H1 (cell line): ENCODE results near the gene KIF5C. TPM values are rescaled to one million over a fixed set of nuclear protein-coding genes. Genes with fewer than 3 reads are reported as not detected.

Source experiments
- CEBPB ChIP-seq: IDR thresholded peaks from 2 replicates; pipeline ENCODE4 v1.6.1; 2012; ENCODE audit warnings: low read depth, low read length
- HDAC6 ChIP-seq: IDR thresholded peaks from one replicate; pipeline ENCODE4 v1.7.1; 2012; ENCODE audit warnings: low read depth, mild to moderate bottlenecking, inconsistent platforms, low read length, moderate library complexity
- RAD21 ChIP-seq, 2 experiments: IDR thresholded peaks in 1 of 2; conservative IDR thresholded peaks in 1 of 2; 2 replicates each; pipeline ENCODE4 v1.6.1; 2011; ENCODE audit warnings: low read depth in 2 of 2, low read length in 2 of 2, improper control_type of control experiment in 1 of 2, inconsistent platforms in 1 of 2, mild to moderate bottlenecking in 1 of 2, moderate library complexity in 1 of 2
- SIN3A ChIP-seq, 2 experiments: IDR thresholded peaks in 1 of 2; conservative IDR thresholded peaks in 1 of 2; 2 replicates each; pipeline ENCODE4 v1.6.1; 2011 to 2012; ENCODE audit warnings: low read length in 2 of 2, improper control_type of control experiment in 1 of 2, low read depth in 1 of 2, mild to moderate bottlenecking in 1 of 2
- SP2 ChIP-seq: IDR thresholded peaks from 2 replicates; pipeline ENCODE4 v1.6.1; 2012; ENCODE audit warnings: mild to moderate bottlenecking, low read length, inconsistent platforms
- polyA plus RNA-seq, 7 experiments: library from polyadenylated mRNA; depleted of rRNA in 3 of 7; stranded (reverse) in 5 of 7; unstranded in 2 of 7; fragments of >200 nt in 5 of 7; fragments of 200-250 nt in 2 of 7; gene quantifications; 1 replicate in 5 of 7; 2 replicates in 1 of 7; 4 replicates in 1 of 7; pipeline versions ENCODE4 v1.2.1 to v1.2.3, GENCODE V29; 2011 to 2013; ENCODE audit warnings: missing spikeins in 2 of 7, mixed read lengths in 2 of 7
- total RNA-seq: library from RNA; stranded (reverse); fragmentation: NEBNext Ultra II Directional; extraction: Animal tissue kit (Norgen Biotek cat#: 25700); gene quantifications from 2 replicates; pipeline ENCODE4 v1.2.1, GENCODE V29; 2021
- TF ChIP-seq, protein P1 (sequence below): fragments of 300-600 bp; sonication (generic); IDR thresholded peaks from 2 replicates; pipeline ENCODE4 v1.7.1; 2012; ENCODE audit warnings: low read length, moderate library complexity, mild to moderate bottlenecking, inconsistent platforms; ENCODE audit not compliant: insufficient replicate concordance

The KIF5C gene
- total and polyA plus RNA-seq, 2 of the 8 experiments (the other 6 are each of a cell fraction or from before 2014, with no cell fraction given): 16.3 to 66.4 TPM

GRCh38 chr2:148882051-148882450, 7.0 kb downstream of the KIF5C start (continued):
- TF ChIP-seq, protein P1, sequence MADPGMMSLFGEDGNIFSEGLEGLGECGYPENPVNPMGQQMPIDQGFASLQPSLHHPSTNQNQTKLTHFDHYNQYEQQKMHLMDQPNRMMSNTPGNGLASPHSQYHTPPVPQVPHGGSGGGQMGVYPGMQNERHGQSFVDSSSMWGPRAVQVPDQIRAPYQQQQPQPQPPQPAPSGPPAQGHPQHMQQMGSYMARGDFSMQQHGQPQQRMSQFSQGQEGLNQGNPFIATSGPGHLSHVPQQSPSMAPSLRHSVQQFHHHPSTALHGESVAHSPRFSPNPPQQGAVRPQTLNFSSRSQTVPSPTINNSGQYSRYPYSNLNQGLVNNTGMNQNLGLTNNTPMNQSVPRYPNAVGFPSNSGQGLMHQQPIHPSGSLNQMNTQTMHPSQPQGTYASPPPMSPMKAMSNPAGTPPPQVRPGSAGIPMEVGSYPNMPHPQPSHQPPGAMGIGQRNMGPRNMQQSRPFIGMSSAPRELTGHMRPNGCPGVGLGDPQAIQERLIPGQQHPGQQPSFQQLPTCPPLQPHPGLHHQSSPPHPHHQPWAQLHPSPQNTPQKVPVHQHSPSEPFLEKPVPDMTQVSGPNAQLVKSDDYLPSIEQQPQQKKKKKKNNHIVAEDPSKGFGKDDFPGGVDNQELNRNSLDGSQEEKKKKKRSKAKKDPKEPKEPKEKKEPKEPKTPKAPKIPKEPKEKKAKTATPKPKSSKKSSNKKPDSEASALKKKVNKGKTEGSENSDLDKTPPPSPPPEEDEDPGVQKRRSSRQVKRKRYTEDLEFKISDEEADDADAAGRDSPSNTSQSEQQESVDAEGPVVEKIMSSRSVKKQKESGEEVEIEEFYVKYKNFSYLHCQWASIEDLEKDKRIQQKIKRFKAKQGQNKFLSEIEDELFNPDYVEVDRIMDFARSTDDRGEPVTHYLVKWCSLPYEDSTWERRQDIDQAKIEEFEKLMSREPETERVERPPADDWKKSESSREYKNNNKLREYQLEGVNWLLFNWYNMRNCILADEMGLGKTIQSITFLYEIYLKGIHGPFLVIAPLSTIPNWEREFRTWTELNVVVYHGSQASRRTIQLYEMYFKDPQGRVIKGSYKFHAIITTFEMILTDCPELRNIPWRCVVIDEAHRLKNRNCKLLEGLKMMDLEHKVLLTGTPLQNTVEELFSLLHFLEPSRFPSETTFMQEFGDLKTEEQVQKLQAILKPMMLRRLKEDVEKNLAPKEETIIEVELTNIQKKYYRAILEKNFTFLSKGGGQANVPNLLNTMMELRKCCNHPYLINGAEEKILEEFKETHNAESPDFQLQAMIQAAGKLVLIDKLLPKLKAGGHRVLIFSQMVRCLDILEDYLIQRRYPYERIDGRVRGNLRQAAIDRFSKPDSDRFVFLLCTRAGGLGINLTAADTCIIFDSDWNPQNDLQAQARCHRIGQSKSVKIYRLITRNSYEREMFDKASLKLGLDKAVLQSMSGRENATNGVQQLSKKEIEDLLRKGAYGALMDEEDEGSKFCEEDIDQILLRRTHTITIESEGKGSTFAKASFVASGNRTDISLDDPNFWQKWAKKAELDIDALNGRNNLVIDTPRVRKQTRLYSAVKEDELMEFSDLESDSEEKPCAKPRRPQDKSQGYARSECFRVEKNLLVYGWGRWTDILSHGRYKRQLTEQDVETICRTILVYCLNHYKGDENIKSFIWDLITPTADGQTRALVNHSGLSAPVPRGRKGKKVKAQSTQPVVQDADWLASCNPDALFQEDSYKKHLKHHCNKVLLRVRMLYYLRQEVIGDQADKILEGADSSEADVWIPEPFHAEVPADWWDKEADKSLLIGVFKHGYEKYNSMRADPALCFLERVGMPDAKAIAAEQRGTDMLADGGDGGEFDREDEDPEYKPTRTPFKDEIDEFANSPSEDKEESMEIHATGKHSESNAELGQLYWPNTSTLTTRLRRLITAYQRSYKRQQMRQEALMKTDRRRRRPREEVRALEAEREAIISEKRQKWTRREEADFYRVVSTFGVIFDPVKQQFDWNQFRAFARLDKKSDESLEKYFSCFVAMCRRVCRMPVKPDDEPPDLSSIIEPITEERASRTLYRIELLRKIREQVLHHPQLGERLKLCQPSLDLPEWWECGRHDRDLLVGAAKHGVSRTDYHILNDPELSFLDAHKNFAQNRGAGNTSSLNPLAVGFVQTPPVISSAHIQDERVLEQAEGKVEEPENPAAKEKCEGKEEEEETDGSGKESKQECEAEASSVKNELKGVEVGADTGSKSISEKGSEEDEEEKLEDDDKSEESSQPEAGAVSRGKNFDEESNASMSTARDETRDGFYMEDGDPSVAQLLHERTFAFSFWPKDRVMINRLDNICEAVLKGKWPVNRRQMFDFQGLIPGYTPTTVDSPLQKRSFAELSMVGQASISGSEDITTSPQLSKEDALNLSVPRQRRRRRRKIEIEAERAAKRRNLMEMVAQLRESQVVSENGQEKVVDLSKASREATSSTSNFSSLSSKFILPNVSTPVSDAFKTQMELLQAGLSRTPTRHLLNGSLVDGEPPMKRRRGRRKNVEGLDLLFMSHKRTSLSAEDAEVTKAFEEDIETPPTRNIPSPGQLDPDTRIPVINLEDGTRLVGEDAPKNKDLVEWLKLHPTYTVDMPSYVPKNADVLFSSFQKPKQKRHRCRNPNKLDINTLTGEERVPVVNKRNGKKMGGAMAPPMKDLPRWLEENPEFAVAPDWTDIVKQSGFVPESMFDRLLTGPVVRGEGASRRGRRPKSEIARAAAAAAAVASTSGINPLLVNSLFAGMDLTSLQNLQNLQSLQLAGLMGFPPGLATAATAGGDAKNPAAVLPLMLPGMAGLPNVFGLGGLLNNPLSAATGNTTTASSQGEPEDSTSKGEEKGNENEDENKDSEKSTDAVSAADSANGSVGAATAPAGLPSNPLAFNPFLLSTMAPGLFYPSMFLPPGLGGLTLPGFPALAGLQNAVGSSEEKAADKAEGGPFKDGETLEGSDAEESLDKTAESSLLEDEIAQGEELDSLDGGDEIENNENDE: no peak
- no peak for TF ChIP-seq RAD21 (IDR thresholded peaks at IDR 0.05 in 1 of 2, conservative IDR thresholded peaks at IDR 0.05 in 1 of 2; ENCODE audit: low read depth in 2 of 2, low read length in 2 of 2)
- TF ChIP-seq SIN3A (conservative IDR thresholded peaks at IDR 0.05 in 1 of 2, IDR thresholded peaks at IDR 0.05 in 1 of 2; ENCODE audit: low read depth in 1 of 2, low read length in 2 of 2): no peak
- no peak for TF ChIP-seq HDAC6
- TF ChIP-seq CEBPB: no peak
- TF ChIP-seq SP2: no peak
